Measurements from ENCODE around the gene LRRC25.

The LRRC25 gene

GRCh38 chr19:18440415-18440877 is 43.0 kb upstream of the LRRC25 start:
- Histone ChIP-seq H3K27me3 (replicated peaks; ENCODE audit: control insufficient read depth, insufficient read depth, low read length) (no peaks in the 10 kb centered on the region), H3K4me3 (replicated peaks; ENCODE audit: low read depth, low read length) (no peak overlapping the region), H3K36me3 (ENCODE audit: control insufficient read depth, insufficient read depth, low read length) (peaks cover 19% of the 10 kb centered on the region)
- DNase-seq (ENCODE audit: extremely low read depth, insufficient read length): no peak
- TF ChIP-seq, protein P1, sequence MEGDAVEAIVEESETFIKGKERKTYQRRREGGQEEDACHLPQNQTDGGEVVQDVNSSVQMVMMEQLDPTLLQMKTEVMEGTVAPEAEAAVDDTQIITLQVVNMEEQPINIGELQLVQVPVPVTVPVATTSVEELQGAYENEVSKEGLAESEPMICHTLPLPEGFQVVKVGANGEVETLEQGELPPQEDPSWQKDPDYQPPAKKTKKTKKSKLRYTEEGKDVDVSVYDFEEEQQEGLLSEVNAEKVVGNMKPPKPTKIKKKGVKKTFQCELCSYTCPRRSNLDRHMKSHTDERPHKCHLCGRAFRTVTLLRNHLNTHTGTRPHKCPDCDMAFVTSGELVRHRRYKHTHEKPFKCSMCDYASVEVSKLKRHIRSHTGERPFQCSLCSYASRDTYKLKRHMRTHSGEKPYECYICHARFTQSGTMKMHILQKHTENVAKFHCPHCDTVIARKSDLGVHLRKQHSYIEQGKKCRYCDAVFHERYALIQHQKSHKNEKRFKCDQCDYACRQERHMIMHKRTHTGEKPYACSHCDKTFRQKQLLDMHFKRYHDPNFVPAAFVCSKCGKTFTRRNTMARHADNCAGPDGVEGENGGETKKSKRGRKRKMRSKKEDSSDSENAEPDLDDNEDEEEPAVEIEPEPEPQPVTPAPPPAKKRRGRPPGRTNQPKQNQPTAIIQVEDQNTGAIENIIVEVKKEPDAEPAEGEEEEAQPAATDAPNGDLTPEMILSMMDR (IDR thresholded peaks at IDR 0.05; ENCODE audit: insufficient read depth, low read length, poor library complexity, severe bottlenecking): peak; percentile 52

GRCh38 chr19:18439910-18440237 is 42.5 kb upstream of the LRRC25 start:
- no peak for DNase-seq (ENCODE audit: extremely low read depth, insufficient read length)
- no peaks in the 10 kb centered on the region for H3K27me3 ChIP-seq (replicated peaks; ENCODE audit: control insufficient read depth, insufficient read depth, low read length)
- H3K4me3 ChIP-seq (replicated peaks; ENCODE audit: low read depth, low read length): no peak overlapping the region
- TF ChIP-seq, protein P1 (IDR thresholded peaks at IDR 0.05; ENCODE audit: insufficient read depth, low read length, poor library complexity, severe bottlenecking): no peak
- H3K36me3 ChIP-seq (ENCODE audit: control insufficient read depth, insufficient read depth, low read length): peaks cover 17% of the 10 kb centered on the region

DNA sequence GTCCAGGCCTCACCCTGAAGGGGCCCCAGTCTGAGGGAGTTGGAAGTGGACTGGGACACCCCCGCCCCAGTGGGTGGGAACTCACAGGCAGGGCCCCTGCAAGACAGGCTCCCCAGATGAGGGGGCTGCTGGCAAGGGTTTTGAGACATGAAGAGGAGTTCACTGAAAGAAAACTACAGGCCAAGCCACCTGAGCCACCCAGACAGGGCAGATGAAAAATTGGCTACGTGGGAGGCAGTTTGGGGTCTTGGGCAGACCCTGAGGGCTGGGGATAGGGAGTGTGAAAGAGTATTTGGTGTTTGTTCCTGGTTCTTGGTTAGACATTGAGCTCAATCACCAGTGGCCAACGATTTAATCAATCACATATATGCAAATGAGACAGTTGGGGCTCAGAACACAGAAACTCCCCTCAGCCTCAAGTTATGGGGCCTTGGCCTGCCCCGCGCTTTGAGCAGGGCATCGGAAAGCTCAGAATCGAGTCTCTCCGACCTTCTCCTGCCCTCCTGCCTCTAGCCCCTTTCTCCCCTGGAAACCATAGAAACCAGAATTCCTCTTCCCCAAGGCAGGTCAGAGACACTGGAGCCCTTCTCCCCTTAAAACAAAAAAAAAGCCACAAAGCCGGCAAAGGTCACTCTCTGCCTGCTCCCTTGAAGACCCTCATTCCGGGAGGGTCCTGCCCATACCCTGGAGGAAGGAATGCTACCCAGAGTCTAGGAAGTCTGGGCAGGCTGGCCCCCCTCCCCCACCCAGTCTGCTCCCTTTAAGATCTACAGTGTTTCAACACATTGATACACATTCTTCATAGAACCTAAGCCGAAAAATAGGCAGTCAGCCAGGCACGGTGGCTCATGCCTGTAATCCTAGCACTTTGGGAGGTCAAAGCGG is 41.8 kb upstream of the LRRC25 start:
- Histone ChIP-seq H3K27me3 (replicated peaks; ENCODE audit: control insufficient read depth, insufficient read depth, low read length) (no peaks in the 10 kb centered on the region), H3K36me3 (ENCODE audit: control insufficient read depth, insufficient read depth, low read length) (peaks cover 11% of the 10 kb centered on the region), H3K4me3 (replicated peaks; ENCODE audit: low read depth, low read length) (no peak overlapping the region)
- TF ChIP-seq, protein P1 (IDR thresholded peaks at IDR 0.05; ENCODE audit: insufficient read depth, low read length, poor library complexity, severe bottlenecking): no peak
- DNase-seq (ENCODE audit: extremely low read depth, insufficient read length): no peak

DNA sequence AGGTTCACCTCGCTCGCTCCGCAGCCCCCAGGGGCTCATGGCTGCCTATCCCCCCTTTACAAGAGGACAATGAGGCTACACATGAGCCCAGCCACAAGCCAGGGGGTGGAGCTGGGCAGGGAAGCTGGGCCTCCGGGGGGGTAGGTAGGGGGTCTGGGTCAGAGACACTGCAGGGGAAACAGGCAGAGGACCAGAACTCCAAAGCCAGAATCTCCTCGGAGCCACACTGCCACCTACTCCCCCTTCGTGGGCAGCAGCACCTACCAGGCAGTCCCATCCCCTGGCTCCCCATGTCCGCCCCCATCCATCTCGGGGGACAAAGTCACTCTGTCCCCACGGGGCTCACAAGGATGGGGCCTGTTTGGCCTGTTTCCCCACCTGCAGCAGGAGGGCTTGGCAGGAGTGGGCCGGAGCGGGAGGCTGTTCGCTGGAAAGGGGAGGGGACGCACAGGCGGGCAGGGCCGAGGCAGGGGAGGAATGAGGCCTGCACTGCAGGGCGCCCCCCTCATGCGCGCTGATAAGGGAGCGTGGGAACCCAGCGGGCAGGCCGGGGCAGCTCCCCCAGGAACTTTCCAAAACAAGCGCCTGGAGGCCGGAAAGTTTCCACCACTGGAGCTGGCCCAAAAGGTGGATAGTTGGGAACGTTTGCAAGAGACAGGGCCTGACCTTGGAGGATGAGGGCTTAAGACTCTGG is 41.1 kb upstream of the LRRC25 start:
- no peak for DNase-seq (ENCODE audit: extremely low read depth, insufficient read length)
- Histone ChIP-seq H3K4me3 (replicated peaks; ENCODE audit: low read depth, low read length) (no peak overlapping the region), H3K27me3 (replicated peaks; ENCODE audit: control insufficient read depth, insufficient read depth, low read length) (no peaks in the 10 kb centered on the region), H3K36me3 (ENCODE audit: control insufficient read depth, insufficient read depth, low read length) (peaks cover 5% of the 10 kb centered on the region)
- TF ChIP-seq, protein P1 (IDR thresholded peaks at IDR 0.05; ENCODE audit: insufficient read depth, low read length, poor library complexity, severe bottlenecking): no peak

DNA sequence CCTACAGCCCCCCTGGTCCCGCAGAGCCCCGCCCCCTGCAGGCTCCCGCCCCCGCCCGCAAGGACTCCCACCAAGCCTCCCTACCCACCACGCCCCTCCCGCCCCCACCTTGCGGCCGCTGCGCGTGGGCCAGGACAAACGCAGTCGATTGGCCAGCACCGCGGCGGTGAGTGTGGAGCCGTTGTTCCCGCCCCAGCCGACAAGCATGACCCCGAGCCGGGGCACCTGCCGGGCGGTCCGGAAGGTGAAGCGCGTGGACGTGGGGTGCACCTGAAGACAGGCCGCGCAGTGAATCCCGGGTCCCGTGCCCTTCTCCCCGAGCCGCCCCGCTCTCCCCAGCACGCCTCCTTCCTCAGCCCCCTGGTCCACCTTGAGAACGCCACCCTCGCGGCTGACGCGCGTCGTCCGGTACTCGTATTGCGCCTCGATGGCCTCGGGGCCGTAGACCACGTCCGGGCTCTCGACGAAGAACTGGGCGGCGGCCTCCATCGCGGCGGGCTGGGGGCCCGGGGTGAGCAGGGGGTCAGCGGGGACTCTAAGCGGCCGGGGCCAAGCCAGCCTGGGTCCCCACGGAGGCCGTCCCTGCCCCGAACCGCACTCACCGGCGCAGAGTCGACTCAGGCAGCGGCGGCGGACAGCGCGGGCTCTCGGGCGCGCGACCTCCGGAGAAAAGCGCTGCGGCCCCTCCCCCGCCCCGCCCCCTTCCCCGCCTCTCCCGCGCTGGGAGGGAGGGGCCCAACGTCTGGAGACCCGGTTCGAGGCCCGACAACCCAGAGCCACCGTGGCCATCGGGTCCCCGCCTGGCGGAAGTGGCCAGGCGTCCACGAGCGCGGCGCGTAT is 40.3 kb upstream of the LRRC25 start, which contains the start of gene ISYNA1:
Gene ISYNA1, minus strand, starts transcription at position 643 of the 840 bp plus-strand sequence. Its CDS starts 154 bp downstream, at position 489.
- DNase-seq (ENCODE audit: extremely low read depth, insufficient read length): peak; percentile 66
- Histone ChIP-seq H3K27me3 (replicated peaks; ENCODE audit: control insufficient read depth, insufficient read depth, low read length) (no peaks in the 10 kb centered on the region), H3K4me3 (replicated peaks; ENCODE audit: low read depth, low read length) (peak within 1 kb of the TSS; percentile 60), H3K36me3 (ENCODE audit: control insufficient read depth, insufficient read depth, low read length) (peaks cover 1% of the 10 kb centered on the region; the same call in 1 of the 2 replicates)
- TF ChIP-seq, protein P1 (IDR thresholded peaks at IDR 0.05; ENCODE audit: insufficient read depth, low read length, poor library complexity, severe bottlenecking): no peak
